Thymus (tissue), 11 donors: ENCODE data around the gene RNF5. TPM values are rescaled to one million over a fixed set of nuclear protein-coding genes. Genes with fewer than 3 reads are reported as not detected.

Experiments used
- DNase-seq, 9 donors: peaks; one replicate each; pipeline ENCODE4 v3.0.0-alpha.2; 2013; ENCODE audit warnings: low spot score in 9 of 9, low read depth in 6 of 9, missing footprints in 1 of 9
- H3K27ac ChIP-seq, 2 donors: one replicate each; pipeline ENCODE4 v1.5.1; 2013; ENCODE audit warnings: control low read depth in 1 of 2, low read depth in 1 of 2, low read length in 1 of 2, mild to moderate bottlenecking in 1 of 2, moderate library complexity in 1 of 2
- H3K27me3 ChIP-seq, 2 donors: one replicate each; pipeline ENCODE4 v1.5.1; 2013; ENCODE audit warnings: low read length in 1 of 2; ENCODE audit not compliant: control insufficient read depth in 2 of 2, insufficient read depth in 1 of 2
- H3K36me3 ChIP-seq, 2 donors: one replicate each; pipeline ENCODE4 v1.5.1; 2013; ENCODE audit warnings: low read length in 1 of 2, mild to moderate bottlenecking in 1 of 2, moderate library complexity in 1 of 2; ENCODE audit not compliant: control insufficient read depth in 2 of 2, insufficient read depth in 2 of 2
- H3K4me1 ChIP-seq, 2 donors: one replicate each; pipeline ENCODE4 v1.5.1; 2013; ENCODE audit warnings: low read length in 2 of 2; ENCODE audit not compliant: control insufficient read depth in 2 of 2, insufficient read depth in 2 of 2
- H3K4me3 ChIP-seq, 2 donors: one replicate each; pipeline ENCODE4 v1.5.1; 2013; ENCODE audit warnings: low read length in 2 of 2, control low read depth in 1 of 2, mild to moderate bottlenecking in 1 of 2
- H3K9me3 ChIP-seq, 2 donors: one replicate each; pipeline ENCODE4 v1.5.1; 2013; ENCODE audit warnings: low read length in 1 of 2, mild to moderate bottlenecking in 1 of 2; ENCODE audit not compliant: control insufficient read depth in 2 of 2, insufficient read depth in 1 of 2
- WGBS: extraction: QIAGEN DNeasy Blood & Tissue Kit; methylation state at CpG from one replicate; pipeline ENCODE4 v1.1.7; 2013; 5-methylcytosine and 5-hydroxymethylcytosine counted together
- polyA plus RNA-seq: library from polyadenylated mRNA; stranded (reverse); fragments of 200-250 nt; gene quantifications from one replicate; pipeline ENCODE4 v1.2.3, GENCODE V29; 2013
- total RNA-seq: library from RNA; stranded (reverse); fragments of 120-200 nt; gene quantifications from one replicate; pipeline ENCODE4 v1.2.4, GENCODE V29; 2013
- donor health status: healthy.

RNF5 gene
- total and polyA plus RNA-seq, 2 donors = 62.8 to 77.3 TPM

DNA sequence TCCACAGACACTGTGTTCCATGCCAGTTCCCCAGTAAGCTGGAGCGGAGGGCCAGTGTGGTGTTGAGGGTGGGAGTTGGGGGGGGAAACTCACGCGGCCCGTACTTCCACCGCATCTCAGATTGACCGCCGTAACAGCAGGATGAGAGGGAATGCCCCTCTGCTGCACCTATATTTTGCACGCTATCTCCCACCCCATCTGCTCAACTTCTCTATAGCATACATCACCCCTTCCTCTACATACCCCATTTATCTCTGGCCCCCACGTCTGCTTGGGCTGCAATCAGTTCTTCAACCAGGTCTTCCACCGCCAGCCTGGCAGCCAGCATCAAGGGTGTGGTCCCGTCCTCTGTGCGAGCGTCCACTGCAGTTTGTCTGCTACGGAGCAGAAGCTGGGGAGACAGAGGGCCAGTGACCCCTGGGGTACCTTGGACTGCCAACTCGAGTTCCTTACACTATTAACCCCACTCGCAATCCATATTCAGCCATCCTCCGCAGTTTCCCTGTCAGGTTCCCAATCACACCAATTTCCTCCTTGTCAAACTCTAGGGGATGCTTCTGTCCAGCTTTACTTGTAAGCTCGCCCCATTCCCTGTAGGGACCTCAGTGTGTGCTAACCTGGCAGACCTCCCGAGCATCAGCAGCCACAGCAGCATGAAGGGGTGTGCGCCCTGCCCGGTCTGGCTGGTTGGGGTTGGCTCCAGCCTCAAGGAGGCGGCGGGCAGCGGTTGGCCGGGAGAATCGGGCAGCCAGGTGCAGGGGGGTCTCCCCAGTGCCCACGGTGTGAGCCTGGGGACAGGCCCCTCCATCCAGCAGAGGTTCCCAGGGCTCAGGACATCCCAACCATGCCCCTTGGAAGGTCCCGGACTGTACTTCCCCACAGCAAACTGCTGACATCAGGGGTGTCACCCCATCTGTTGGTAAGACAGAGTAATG is 18.7 kb downstream of the RNF5 start:
- DNase-seq = no peak
- Histone ChIP-seq H3K4me1 (peaks cover 24 to 55% of the 10 kb centered on the region in 2 donors), H3K36me3 (no peaks in the 10 kb centered on the region), H3K27ac (peak overlapping the region; percentile 94 to 95), H3K9me3 (peaks cover 0 to 5% of the 10 kb centered on the region in 2 donors), H3K4me3 (peak overlapping the region; percentile 85 to 92), H3K27me3 (no peaks in the 10 kb centered on the region)
- WGBS = 54% methylated on average over 28 of the region's 28 CpGs

DNA sequence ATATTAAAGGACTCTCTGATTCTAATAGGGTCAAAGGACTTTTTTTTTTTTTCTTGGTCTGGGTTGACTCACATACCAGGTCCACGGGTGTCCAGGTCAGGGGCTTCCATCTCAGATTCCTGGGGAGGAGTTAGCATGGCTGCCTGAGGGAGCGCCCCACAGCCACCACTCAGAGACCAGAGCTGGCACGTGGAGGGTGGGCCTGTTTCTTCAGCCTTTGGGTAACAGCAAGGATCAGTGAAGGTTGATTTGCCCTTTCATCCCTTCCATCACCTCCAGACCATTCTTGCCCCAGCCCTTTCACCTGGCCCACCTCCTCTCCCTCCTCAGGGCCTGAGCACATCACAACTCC is 20.1 kb downstream of the RNF5 start:
- Histone ChIP-seq H3K27me3 (no peaks in the 10 kb centered on the region), H3K4me1 (peaks cover 22 to 55% of the 10 kb centered on the region in 2 donors), H3K27ac (no peak overlapping the region), H3K36me3 (no peaks in the 10 kb centered on the region), H3K9me3 (peaks cover 0 to 5% of the 10 kb centered on the region in 2 donors), H3K4me3 (no peak overlapping the region)
- DNase-seq = no peak
- 96% methylated on average over 3 of the region's 3 CpGs for WGBS

DNA sequence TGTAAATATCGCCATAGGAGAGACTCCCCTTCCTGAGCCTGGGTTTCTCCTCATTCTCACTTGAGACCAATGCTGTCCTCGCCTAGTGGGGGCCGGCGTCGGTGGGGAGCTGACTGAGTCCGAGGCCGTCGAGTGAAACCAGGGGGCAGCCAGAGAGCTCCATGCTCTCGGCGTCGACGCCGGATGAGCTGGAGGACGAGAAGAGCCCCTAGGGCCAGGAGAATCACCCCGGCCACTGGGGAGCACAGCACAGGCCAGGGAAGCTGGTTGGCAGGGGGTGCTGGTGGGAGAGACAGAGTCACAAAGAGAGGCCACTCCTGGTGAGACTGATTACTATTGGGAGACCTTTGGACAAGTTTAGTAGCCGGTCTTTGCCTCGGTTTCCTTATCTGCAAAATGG is 20.7 kb downstream of the RNF5 start:
- no peaks in the 10 kb centered on the region for H3K36me3 ChIP-seq
- no peaks in the 10 kb centered on the region for H3K27me3 ChIP-seq
- no peak for DNase-seq
- 91% methylated on average over 17 of the region's 17 CpGs for WGBS
- H3K4me1 ChIP-seq = peaks cover 17 to 50% of the 10 kb centered on the region in 2 donors
- peaks cover 0 to 5% of the 10 kb centered on the region in 2 donors for H3K9me3 ChIP-seq
- H3K27ac ChIP-seq = no peak overlapping the region
- H3K4me3 ChIP-seq = no peak overlapping the region

DNA sequence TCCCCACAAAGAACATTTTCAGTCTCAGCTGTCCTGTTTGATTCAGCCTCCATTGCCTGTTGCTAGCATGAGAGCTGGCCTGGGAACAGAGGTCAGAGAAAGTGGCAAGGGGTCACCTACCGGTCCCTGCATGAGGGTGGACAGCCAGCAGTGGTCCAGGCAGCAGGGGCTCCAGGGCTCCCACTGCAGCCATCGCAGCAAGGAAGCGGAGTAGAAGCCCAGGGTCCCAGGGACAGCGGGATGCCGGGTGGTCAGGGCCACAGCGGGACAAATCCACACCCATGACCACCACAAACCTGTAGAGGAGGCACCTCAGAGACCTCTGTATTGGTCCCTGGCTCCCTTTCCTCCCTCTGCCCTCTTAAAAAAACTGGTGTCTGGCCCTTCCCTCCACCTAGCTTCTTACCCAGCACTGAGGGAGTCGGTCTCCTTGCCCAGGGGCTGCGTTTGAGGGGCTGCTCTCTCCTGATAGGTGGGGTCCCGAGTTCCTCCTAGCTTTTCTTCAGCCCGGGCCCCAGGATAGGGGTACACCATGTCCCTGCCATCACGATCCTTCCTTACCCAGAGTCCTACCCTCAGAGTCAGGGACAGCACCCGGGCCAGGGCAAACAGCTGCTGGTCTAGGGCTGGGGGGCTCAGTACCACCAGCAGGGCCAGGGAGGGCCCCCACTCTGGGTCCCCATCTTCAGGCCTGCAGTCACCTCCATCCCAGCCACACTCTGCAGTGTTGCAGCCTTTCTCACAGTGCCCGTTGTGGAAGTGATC is 22.7 kb downstream of the RNF5 start:
- H3K9me3 ChIP-seq = peaks cover 0 to 5% of the 10 kb centered on the region in 2 donors
- no peaks in the 10 kb centered on the region for H3K27me3 ChIP-seq
- DNase-seq = no peak
- H3K4me1 ChIP-seq = peaks cover 6 to 35% of the 10 kb centered on the region in 2 donors
- no peaks in the 10 kb centered on the region for H3K36me3 ChIP-seq
- H3K27ac ChIP-seq = no peak overlapping the region
- 96% methylated on average over 13 of the region's 13 CpGs for WGBS
- no peak overlapping the region for H3K4me3 ChIP-seq

DNA sequence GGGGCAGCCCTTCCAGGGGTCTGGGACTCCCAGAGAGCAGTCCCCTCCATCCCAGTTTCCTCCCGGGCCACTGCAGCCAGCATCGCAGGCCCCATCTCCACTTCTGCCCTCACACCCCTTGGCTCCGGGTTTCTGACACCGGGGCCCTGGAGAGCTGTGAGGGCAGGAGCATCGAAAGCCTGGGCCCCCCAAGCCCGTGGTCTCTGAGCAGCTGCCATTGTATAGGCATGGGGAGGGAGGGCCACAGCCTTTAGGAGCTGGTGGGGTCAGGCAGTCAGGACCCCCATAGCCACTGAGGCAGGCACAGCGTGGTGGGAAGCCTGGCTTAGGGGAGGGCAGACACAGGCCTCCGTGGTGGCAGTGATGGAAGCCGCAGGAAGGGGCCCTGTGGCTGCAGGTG is 24.0 kb downstream of the RNF5 start:
- no peaks in the 10 kb centered on the region for H3K36me3 ChIP-seq
- peak in 1 of 9 donors; percentile 39 for DNase-seq
- H3K27ac ChIP-seq = peak overlapping the region in 1 of 2 donors; percentile 18
- H3K4me3 ChIP-seq = no peak overlapping the region
- H3K27me3 ChIP-seq = no peaks in the 10 kb centered on the region
- WGBS = 82% methylated on average over 9 of the region's 9 CpGs
- peaks cover 0 to 22% of the 10 kb centered on the region in 2 donors for H3K4me1 ChIP-seq
- H3K9me3 ChIP-seq = no peaks in the 10 kb centered on the region

DNA sequence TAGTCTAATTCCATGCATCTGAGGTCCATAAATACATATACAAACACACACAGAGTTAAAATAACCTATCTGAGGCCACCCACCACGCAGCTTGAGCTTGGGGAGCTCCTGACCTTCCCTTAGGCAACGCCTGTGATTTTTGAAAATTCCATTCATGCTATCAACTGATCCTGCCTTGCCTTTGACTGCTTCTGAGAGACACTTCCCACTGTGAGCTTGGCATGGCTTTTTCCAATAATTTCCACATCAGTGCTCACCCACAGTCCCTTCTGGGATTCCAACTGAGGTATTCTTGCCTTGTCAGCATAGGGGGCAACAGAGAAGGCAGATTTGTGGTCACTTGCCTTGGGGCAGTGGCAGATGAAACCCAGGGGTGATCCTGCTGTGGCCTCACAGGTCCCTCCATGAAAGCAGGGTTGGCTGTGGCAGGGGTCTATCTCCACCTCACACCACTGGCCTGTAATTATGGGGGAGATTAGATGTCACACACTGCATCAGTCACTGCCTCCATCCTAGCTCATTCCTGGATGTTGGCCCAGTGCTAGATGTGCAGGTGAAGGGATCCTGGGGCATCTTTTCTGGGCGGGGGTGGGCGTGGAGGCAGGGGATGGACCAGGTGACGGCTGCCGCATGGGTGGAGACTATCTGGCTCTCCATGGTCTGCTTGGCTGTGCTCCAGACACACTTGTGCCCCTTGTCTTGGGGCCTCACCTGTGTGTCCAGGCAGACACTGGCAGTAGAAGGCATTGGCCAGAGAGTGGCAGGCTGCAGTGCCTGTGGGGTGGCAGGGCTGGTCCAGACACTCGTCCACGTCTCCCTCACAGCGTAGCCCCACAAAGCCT is 25.4 kb downstream of the RNF5 start:
- no peaks in the 10 kb centered on the region for H3K36me3 ChIP-seq

DNA sequence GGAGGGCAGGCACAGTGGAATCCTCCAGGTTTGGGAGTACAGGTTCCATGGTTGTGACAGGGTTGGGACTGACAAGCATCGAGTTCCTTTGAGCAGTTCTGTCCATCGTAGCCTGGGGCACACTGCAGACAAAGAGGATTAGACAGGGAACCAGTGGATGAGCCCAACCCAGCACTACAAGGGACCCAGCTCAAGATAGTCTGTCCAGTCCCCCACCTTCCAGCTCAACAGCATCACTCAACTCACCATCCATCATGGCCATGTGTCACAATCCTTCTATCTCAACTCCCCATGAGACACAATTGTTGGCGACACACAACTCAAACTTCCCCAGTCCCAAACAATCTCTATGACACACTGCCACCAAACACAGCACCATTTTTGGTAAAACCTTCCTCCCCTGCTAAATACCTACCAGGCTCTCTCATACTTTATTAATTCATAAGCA is 26.1 kb downstream of the RNF5 start:
- WGBS = 96% methylated on average over 3 of the region's 3 CpGs
- no peaks in the 10 kb centered on the region for H3K27me3 ChIP-seq
- peaks cover 0 to 20% of the 10 kb centered on the region in 2 donors for H3K4me1 ChIP-seq
- no peaks in the 10 kb centered on the region for H3K36me3 ChIP-seq
- no peak for DNase-seq
- H3K9me3 ChIP-seq = no peaks in the 10 kb centered on the region
- H3K27ac ChIP-seq = no peak overlapping the region
- no peak overlapping the region for H3K4me3 ChIP-seq

More for the DNA sequence above, 25.4 kb downstream of the RNF5 start:
- Histone ChIP-seq H3K4me1 (peaks cover 0 to 20% of the 10 kb centered on the region in 2 donors), H3K27ac (no peak overlapping the region), H3K9me3 (no peaks in the 10 kb centered on the region), H3K27me3 (no peaks in the 10 kb centered on the region), H3K4me3 (no peak overlapping the region)
- no peak for DNase-seq
- 96% methylated on average over 9 of the region's 9 CpGs for WGBS

DNA sequence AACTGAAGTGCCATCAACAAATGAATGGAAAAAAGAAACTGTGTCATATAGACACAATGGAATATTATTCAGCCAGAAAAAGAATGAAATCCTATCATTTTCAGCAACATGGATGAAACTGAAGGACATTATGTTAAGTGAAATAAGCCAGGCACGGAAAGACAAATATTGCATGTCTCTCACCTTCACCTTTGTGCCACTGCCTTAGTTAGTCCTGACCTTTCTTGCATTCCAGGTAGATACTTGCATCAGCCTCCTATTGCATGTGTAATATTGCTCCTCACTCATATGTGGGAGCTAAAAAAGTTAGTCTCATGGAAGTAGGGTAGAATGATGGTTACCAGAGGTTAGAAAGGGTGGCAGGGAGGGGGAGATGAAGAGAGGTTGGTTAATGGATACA is 30.8 kb downstream of the RNF5 start:
- H3K4me1 ChIP-seq = peaks cover 0 to 6% of the 10 kb centered on the region in 2 donors
- H3K27ac ChIP-seq = no peak overlapping the region
- H3K9me3 ChIP-seq = no peaks in the 10 kb centered on the region
- H3K36me3 ChIP-seq = no peaks in the 10 kb centered on the region
- 94% methylated on average over 1 of the region's 1 CpG for WGBS
- H3K4me3 ChIP-seq = no peak overlapping the region
- DNase-seq = no peak
- H3K27me3 ChIP-seq = no peaks in the 10 kb centered on the region
